GM10248 (cell line): ENCODE results near the gene MCM3AP.

Experiments
- CTCF ChIA-PET: fragments of 300-600 bp; sonication (Branson Sonifier 250); formaldehyde crosslinking; extraction: SDS; loops from one replicate; lab custom pipeline; 2021; ENCODE audit warnings: antibody characterized with exemption; lab: Yijun Ruan, JAX
- POLR2A ChIA-PET: fragments of 350-650 bp; sonication (Branson Sonifier 250); formaldehyde crosslinking; extraction: SDS; loops from one replicate; lab custom pipeline; 2020; ENCODE audit warnings: antibody characterized with exemption; lab: Yijun Ruan, JAX
- DNase-seq: peaks from one replicate; pipeline ENCODE4 v3.0.0; 2012; ENCODE audit errors: extremely low spot score
- TF ChIP-seq, protein P1 (sequence below): IDR thresholded peaks from 2 replicates; pipeline ENCODE4 v1.5.1; 2012; ENCODE audit warnings: mild to moderate bottlenecking, low read depth; ENCODE audit errors: extremely low read depth, missing control alignments, control extremely low read depth

Gene MCM3AP

DNA sequence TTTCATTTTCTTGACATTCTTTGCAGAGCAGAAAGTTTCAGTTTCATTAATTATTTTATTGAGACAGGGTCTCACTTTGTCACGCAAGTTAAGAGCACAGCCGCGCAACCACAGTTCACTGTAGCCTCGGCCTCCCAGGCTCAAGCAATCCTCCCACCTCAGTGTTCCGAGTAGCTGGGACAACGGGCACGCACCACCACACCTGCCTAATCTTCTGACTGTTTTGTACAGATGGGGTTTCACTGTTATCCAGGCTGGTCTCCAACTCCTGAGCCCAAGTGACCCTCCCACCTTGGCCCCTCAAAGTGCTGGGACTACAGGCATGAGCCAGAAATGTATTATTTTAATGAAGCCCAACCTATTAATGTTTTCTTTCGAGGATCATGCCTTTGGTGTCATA lies 98.2 kb downstream of the MCM3AP start:
- TF ChIP-seq, protein P1, sequence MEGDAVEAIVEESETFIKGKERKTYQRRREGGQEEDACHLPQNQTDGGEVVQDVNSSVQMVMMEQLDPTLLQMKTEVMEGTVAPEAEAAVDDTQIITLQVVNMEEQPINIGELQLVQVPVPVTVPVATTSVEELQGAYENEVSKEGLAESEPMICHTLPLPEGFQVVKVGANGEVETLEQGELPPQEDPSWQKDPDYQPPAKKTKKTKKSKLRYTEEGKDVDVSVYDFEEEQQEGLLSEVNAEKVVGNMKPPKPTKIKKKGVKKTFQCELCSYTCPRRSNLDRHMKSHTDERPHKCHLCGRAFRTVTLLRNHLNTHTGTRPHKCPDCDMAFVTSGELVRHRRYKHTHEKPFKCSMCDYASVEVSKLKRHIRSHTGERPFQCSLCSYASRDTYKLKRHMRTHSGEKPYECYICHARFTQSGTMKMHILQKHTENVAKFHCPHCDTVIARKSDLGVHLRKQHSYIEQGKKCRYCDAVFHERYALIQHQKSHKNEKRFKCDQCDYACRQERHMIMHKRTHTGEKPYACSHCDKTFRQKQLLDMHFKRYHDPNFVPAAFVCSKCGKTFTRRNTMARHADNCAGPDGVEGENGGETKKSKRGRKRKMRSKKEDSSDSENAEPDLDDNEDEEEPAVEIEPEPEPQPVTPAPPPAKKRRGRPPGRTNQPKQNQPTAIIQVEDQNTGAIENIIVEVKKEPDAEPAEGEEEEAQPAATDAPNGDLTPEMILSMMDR, result no peak
- POLR2A ChIA-PET, result interaction anchor here (0.6 kb wide), 1 partner anchor 11 kb away, joined by 3 read pairs; no protein-coding TSS in a partner anchor
- no peak for DNase-seq
- CTCF ChIA-PET, result no interaction called here

DNA sequence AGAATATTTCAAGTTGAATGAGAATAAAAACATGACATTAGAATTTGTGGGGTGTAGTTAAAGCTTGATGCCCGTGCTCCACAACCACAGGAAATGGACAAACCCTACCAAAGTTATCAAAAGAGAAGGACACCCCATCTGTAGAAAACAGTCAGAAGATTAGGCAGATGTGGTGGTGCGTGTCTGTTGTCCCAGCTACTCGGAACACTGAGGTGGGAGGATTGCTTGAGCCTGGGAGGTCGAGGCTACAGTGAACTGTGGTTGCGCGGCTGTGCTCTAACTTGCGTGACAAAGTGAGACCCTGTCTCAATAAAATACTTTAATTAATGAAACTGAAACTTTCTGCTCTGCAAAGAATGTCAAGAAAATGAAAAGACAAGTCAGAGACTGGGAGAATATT lies 99.7 kb downstream of the MCM3AP start:
- CTCF ChIA-PET, result interaction anchor here (1.0 kb wide), 1 partner anchor 10 kb away, joined by 3 read pairs; no protein-coding TSS in a partner anchor
- no peak for DNase-seq
- TF ChIP-seq, protein P1, result no peak
- POLR2A ChIA-PET, result no interaction called here
